GM19372 (cell line): ENCODE results near the gene FITM1.

Experiments
- ATAC-seq: cut with Tn5 transposase; IDR thresholded peaks from one replicate; pipeline ENCODE4 v1.9.1; 2021; ENCODE audit warnings: mild to moderate bottlenecking, low read depth, moderate library complexity; ENCODE audit not compliant: unreplicated experiment

Gene FITM1

DNA sequence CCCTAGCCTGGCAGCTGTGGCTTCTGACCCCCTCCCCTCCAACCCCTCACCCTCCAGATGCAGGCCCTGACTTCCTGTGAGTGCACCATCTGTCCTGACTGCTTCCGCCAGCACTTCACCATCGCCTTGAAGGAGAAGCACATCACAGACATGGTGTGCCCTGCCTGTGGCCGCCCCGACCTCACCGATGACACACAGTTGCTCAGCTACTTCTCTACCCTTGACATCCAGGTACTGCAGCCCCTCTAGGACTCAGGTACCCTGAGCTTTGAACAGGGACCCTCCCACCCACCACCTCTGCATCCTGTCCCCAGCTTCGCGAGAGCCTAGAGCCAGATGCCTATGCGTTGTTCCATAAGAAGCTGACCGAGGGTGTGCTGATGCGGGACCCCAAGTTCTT is 24.6 kb downstream of the FITM1 start:
- ATAC-seq, result no peak

DNA sequence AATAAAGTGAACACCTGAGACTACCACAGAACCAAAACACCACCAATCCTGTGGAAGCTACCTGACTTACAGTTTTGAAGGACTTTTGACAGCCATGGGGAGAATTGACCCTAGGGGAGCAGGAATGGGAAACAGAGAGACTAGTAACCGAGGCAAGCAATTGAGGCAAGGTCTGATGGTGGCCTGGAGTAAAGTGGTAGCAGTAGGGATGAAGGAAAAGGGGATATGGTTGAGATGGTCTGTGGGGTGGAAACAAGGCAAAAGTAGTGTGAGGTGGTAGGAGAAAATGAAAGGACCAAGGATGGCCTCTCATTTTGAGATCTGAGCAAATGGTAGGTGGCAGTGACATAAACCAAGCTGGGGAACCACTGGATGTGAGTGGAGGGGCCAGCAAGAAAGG is 26.4 kb downstream of the FITM1 start:
- ATAC-seq, result no peak

DNA sequence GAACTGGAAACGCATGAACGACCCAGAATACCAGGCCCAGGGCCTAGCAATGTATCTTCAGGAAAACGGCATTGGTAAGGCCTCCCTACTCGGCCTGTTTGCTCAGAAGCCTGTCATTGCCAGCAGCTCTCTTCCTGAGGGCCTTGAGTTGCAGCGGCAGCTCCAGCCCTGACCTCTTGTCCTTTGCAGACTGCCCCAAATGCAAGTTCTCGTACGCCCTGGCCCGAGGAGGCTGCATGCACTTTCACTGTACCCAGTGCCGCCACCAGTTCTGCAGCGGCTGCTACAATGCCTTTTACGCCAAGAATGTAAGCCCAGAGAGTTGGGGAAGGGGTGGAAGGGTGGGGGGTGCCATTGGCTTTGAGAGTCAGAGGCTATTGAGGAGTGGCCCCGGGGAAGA is 26.9 kb downstream of the FITM1 start:
- ATAC-seq, result no peak

DNA sequence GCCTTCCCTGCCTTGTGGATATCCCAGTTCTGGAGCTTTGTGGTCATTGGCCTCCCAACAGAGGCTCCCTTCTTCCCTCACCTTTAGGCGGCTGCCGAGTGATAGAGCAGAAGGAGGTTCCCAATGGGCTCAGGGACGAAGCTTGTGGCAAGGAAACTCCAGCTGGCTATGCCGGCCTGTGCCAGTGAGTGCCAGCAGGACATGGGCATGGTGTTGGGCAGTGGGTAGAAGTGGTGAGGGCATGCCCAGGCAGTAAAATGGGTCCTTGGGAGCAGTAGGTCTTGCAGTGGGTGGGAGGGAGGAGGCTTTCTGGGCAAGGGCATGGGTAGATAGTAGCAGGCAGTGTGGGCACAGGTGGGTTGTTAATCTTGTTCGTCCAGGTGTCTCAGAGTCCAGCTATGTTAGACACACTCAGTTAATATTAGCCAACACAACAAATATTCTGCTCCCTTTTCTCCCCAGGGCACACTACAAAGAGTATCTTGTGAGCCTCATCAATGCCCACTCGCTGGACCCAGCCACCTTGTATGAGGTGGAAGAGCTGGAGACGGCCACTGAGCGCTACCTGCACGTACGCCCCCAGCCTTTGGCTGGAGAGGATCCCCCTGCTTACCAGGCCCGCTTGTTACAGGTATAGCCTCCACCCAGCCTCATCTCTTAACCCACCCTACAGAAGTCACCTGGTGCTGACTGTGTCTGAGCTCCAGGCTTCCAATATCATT is 29.5 kb downstream of the FITM1 start:
- ATAC-seq, result no peak

DNA sequence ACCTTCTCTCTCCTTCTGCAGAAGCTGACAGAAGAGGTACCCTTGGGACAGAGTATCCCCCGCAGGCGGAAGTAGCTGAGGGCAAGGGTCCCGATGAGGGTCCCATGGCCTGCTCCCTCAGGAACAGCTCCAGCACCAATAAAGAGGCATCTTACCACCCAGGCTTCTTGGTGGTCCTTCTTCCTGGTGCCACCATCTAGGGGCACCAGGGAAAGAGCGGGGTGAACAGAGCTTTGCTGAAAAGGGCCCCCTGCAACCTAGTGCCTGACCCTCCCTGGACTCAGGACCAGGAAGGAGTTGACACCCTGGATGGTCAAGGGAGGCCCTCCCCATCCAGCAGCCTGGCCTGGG is 30.0 kb downstream of the FITM1 start:
- no peak for ATAC-seq

DNA sequence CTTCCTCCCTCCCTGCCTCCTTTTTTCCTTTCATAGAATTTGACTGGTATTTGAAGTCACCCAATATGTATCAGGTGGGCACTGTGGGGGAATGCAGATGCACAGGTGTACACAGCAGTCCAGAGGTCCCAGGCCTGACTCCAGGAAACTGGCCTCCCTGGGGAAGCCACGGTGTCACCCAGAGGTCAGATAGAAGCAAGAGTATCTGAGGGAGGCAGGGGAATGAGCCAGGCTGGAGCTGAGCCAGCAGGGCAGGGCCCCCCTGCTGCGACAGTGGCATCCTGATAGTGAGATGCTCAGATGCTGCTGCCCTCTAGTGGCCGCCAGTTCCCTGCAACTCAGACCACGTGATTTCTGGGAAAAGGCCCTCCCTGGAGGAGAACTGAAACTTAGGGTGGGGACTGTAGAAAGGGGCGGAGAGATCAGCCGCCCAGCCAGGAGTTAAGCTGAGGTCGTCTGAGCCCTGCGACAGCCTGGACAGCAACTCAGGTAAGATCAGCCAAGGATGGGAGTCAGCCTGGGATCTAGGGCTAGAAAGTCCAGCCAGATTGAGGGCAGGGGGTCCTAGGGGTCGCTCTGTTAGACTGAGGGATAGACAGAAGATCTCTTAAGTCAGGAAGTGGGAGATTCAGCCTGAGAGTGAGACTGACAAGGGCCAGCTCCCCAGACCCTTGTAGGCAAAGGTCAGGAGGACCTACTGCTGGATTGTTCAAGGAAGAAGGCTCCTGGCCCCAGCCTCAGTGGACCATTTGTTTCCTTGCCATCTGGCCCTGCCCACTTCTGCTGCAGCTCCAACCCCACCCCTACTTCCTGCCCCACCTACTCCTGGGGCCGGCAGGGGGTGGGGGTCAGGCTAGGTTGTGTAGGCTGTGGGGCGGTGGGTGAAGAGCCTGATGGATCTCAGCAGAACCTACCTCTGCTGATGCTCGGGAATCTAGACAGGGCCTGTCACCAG is 30.7 kb downstream of the FITM1 start, which contains the start of gene IRF9:
IRF9 (plus strand) TSS at position 416 of the 955 bp plus-strand sequence. CDS start 880 bp downstream, outside the sequence.
- ATAC-seq, result peak; percentile 79

DNA sequence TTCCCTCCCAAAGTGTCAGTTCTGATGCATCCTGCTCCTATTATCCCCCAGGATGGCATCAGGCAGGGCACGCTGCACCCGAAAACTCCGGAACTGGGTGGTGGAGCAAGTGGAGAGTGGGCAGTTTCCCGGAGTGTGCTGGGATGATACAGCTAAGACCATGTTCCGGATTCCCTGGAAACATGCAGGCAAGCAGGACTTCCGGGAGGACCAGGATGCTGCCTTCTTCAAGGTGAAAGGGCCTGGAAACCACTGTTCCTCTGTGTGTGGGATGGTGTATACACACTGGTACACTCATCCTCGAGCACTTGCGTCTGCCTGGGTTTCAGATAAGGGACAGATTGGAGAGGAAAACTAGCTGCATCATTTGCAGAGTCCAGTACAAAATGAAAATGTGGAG is 31.6 kb downstream of the FITM1 start:
- ATAC-seq, result no peak

DNA sequence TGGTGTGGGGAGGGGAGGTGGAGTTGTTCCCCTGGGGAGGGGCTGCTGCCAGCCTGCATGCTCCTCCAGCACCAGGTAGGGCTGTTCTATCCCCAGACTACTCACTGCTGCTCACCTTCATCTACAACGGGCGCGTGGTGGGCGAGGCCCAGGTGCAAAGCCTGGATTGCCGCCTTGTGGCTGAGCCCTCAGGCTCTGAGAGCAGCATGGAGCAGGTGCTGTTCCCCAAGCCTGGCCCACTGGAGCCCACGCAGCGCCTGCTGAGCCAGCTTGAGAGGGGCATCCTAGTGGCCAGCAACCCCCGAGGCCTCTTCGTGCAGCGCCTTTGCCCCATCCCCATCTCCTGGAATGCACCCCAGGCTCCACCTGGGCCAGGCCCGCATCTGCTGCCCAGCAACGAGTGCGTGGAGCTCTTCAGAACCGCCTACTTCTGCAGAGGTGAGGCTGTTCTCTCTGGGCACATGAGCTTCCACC is 34.1 kb downstream of the FITM1 start:
- ATAC-seq, result no peak

DNA sequence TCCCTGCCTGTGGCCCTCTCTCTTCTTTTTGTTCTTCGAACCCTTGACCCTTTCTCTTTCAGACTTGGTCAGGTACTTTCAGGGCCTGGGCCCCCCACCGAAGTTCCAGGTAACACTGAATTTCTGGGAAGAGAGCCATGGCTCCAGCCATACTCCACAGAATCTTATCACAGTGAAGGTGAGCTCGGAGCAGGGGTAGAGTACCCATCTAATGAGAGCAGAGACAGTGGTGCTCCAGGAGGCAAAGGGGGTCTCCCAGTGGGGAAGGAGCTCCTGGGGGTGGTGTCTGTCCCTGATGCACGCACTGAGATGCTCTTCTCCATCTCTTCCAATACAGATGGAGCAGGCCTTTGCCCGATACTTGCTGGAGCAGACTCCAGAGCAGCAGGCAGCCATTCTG is 35.3 kb downstream of the FITM1 start:
- ATAC-seq, result no peak

DNA sequence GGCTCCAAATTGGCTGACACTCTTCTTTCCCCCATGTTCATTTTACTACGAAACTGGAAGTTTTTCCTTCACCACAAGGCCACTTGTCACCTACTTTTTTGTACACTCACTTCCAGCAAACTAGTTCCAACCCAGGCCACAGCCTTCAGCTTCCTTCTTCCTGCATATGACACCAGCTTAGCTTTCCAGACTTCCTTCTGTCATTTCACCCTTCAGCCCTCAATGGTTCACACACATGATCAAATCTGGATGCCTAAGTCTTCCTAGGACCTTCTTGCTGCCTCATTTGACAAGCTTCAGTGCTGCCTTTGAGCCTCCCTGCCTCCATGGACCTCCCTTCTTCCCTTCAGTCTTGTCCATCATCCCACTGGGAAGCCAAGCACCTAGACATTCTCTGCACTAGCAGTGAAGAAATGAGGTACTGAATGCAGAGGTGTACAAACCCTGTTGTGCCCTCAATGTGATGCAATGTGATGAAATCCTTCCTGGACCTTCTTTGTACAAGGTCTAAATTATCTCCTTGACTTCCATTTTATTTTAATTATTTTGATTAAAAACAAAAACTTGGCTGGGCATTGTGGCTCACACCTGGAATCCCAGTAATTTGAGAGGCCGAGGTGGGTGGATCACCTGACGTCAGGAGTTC is 37.1 kb downstream of the FITM1 start:
- ATAC-seq, result no peak

DNA sequence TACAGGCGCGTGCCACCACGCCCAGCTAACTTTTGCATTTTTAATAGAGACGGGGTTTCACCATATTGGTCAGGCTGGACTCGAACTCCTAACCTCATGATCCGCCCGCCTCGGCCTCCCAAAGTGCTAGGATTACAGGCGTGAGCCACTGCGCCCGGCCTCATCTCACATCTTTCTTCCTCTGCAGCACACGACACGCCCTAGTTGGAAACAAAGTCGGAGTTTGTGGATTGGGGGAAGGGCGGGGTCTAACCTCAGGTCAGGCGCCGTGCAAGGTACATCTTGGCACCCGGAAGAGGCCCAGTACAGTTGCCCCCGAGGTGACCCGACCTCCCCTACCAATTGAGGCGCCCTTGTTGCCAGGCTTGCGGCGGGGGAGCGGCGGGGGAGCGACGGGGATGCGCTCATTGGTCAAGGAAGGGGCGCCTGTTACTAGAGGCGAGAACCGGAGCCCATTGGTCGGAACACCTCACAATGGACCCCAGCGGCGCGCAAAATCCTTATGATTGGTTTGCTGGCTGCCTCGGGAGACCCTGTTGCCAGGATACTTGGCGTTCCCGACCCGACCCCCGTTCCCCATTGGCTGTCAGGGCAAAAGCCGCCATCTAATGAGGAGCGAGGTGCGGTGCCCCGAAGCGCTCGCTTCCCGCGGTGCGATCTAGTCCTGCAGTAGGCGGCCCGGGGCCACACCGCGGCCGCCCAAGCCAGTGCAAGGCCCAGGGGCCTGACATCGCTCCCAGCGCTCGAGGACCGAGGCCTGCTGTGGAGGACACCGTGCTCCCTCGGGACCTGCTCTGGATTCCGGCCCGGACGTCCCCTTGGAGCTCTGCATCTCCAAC is 41.2 kb downstream of the FITM1 start, which contains the start of gene REC8:
REC8 (plus strand) TSS at position 659 of the 839 bp plus-strand sequence. CDS start 473 bp downstream, outside the sequence.
- ATAC-seq, result peak; percentile 70

DNA sequence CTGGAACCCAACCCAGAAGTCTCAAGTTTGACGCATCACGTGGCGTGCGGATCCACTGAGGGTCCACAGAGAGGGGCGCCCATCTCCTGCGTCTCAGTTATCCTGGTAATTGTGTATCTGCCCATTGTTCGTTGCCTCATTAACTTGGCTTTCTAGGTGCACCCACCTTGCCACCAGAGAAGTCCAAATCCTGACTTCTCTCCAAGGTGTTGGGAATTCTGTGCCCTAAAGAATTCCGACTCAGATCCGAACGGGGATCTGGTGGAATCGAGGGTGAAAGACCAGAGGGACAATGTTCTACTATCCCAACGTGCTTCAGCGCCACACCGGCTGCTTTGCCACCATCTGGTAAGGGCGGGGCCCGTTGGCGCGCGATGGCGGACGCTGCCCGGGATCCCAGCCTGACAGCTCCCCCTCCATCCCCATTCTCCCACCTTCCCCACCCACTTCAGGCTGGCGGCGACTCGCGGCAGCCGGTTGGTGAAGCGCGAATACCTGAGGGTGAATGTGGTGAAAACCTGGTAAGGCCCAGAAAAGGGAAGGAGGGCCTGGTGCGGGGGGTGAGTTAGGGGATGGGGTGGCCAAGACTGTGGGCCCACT is 41.9 kb downstream of the FITM1 start:
- ATAC-seq, result peak; percentile 17

DNA sequence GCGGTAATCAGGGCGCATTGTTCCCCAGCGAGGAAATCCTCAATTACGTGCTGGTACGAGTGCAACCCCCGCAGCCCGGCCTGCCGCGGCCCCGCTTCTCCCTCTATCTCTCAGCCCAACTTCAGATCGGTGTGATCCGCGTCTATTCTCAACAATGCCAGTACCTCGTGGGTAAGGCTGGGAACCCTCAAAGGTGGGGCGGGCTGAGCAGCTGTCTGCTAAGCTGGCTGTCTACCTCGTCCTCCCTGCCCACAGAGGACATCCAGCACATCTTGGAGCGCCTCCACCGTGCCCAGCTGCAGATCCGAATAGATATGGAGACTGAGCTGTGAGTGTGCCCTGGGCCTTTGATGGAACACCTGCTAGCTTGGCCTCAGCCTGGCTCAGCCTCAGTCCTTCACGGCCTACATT is 42.4 kb downstream of the FITM1 start:
- ATAC-seq, result no peak

DNA sequence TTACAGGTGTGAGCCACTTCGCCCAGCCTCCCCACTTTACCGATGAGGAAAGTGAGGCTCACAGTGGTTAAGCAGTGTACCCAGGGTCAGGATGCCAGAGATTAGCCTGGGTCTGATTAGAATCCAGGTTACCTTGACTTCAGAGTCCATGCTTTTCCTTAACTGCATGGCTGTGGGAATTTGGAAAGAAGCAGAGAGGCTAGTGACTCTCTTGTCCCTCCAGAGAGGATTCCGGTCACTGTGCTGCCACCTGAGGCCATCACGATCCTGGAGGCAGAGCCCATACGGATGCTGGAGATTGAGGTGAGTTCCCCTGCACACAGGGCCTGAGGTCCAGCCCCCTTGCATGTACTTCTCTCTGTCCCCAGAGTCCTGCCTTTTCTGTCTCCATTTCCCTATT is 46.1 kb downstream of the FITM1 start:
- no peak for ATAC-seq

DNA sequence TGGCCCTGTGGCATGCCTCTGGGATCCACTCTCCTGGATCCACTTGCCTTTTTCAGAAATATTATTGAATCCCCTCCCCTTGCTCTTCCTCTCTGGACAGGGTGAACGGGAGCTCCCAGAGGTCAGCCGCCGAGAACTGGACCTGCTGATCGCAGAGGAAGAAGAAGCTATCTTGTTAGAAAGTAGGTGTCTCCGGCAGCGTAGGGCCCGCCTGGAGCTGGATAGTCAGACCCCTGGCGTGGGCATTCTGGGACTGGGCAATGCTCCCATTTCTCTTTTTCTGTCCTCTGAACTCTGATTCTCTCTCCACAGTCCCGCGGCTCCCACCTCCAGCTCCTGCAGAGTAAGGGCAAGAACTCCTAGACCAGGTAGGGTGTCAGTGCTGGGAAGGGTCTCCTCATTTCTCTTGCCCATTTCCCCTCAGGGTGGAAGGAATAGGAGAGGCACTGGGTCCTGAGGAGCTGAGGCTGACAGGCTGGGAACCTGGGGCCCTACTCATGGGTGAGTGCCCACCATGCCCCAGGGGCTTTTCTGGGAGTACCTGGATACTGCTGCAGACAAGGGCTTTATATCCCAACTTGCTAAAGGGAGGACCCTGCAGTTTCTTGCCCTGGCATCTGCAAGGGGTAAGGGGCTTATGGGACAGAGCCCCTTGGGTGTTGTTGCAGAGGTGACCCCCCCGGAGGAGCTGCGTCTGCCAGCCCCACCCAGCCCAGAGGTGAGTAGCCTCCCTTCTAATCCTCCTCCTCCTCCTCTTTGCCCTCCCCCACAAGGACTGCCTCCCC is 46.8 kb downstream of the FITM1 start:
- no peak for ATAC-seq

DNA sequence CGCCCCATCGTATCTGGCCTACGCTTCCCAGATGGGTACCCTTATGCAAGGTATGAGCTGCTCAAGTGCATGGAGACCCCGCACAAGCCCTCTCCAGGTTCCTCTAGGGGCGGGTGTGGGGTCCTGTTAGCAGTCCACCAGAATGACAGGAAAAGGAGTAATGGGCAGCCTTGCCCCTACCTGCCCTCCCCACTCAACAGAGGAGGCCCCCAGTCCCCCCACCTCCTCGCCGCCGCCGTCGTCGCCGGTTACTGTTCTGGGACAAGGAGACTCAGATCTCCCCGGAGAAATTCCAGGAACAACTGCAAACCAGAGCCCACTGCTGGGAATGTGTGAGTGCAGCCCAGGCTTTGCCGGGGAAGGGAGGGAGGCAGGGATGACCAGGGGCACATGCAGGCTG is 47.4 kb downstream of the FITM1 start:
- no peak for ATAC-seq

DNA sequence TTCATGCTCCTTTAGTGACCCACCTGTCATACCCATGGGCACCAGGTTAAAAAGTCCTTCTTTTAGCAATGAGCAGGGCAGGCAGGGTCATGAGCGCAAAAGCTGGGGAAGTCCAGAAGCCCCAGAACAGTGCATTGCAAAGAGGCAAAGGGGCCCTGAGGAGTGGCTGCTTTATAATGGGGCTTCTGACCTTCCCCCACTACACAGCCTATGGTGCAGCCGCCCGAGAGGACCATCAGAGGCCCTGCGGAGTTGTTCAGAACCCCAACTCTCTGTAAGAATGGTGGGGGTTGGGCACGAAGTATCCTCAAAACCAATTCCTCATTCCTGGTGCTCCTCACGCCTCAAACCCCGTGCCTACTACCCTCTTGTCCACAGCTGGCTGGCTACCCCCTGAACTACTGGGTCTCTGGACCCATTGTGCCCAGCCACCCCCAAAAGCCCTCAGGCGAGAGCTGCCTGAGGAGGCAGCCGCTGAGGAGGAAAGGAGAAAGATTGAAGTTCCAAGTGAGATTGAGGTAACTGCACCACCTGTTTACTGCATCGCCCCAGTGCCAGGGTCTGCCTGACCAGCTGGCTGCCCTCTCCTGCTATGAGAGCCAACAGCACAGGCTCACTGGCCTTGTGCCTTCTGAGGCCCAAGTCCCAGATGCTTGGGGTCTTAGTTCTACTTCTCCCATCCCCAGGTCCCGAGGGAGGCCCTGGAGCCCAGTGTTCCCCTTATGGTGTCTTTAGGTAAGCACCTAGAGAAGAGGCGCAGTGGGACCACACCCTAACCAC is 48.1 kb downstream of the FITM1 start:
- ATAC-seq, result no peak

DNA sequence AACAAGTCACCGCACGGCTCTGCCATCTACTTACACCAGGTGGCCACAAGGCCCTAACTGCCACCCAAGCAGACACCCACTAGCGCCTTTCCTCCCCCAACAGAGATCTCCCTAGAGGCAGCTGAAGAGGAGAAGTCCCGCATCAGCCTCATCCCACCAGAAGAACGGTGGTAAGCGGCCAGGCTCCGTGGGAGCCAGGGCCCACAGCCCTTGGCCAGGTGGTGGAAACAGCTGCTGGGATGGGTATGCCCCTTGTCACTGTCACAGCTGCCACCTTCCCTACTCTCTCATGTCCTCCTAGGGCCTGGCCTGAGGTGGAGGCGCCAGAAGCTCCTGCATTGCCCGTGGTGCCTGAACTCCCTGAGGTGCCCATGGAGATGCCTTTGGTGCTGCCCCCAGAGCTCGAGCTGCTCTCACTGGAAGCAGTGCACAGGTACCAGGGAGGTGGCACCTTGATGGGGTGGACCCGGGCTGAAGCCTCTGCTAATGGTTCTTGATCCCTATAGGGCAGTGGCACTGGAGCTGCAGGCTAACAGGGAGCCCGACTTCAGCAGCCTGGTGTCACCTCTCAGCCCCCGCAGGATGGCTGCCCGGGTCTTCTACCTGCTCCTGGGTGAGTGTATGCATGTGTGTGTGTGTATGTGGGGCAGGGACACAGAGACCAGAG is 49.0 kb downstream of the FITM1 start:
- ATAC-seq, result no peak
